GM19455 (cell line): ENCODE results near the gene CHCHD6.
A peak's percentile ranks its signal among the peaks of the same experiment; 100 is the strongest.

Experiments
- ATAC-seq: cut with Tn5 transposase; IDR thresholded peaks from one replicate; pipeline ENCODE4 v1.9.1; 2021; ENCODE audit not compliant: unreplicated experiment

Gene CHCHD6

GRCh38 chr3:126703512-126704493, at the start of gene CHCHD6:
Gene CHCHD6, plus strand, starts transcription at chr3:126704240. Its CDS starts 73 bp downstream, at chr3:126704313.
- ATAC-seq: peak; percentile 96

- ATAC-seq: no peak
Measured at GRCh38 chr3:126654571-126655383, 49.3 kb upstream of the CHCHD6 start, which contains the start of gene TXNRD3. Gene TXNRD3, minus strand, starts transcription at chr3:126655124.

- ATAC-seq: no peak
Measured at GRCh38 chr3:126655887-126656286, 48.2 kb upstream of the CHCHD6 start.

- ATAC-seq: no peak
Measured at GRCh38 chr3:126656371-126657134, 47.5 kb upstream of the CHCHD6 start.

GRCh38 chr3:126657901-126658300, 46.1 kb upstream of the CHCHD6 start:
- ATAC-seq: no peak

- no peak for ATAC-seq
Measured at GRCh38 chr3:126658584-126658983, 45.5 kb upstream of the CHCHD6 start.

GRCh38 chr3:126659915-126660886, 43.8 kb upstream of the CHCHD6 start:
- no peak for ATAC-seq

- ATAC-seq: no peak
Measured at GRCh38 chr3:126661532-126662364, 42.3 kb upstream of the CHCHD6 start.

GRCh38 chr3:126663257-126663656, 40.8 kb upstream of the CHCHD6 start:
- ATAC-seq: no peak

- no peak for ATAC-seq
Measured at GRCh38 chr3:126663750-126664149, 40.3 kb upstream of the CHCHD6 start.

GRCh38 chr3:126664591-126665214, 39.3 kb upstream of the CHCHD6 start:
- ATAC-seq: no peak

- no peak for ATAC-seq
Measured at GRCh38 chr3:126665221-126665936, 38.7 kb upstream of the CHCHD6 start.

- no peak for ATAC-seq
Measured at GRCh38 chr3:126665959-126666657, 37.9 kb upstream of the CHCHD6 start.

GRCh38 chr3:126666658-126667528, 37.1 kb upstream of the CHCHD6 start:
- ATAC-seq: no peak

GRCh38 chr3:126667631-126668449, 36.2 kb upstream of the CHCHD6 start:
- ATAC-seq: no peak
